H1 (cell line): Measurements from ENCODE around the gene SMAD1. TPM values are rescaled to one million over a fixed set of nuclear protein-coding genes. Genes with fewer than 3 reads are reported as not detected.

Experiments
- CTCF ChIA-PET: fragments of 300-600 bp; sonication (Branson Sonifier 250); formaldehyde crosslinking; loops from one replicate; lab custom pipeline; 2021; ENCODE audit not compliant: partially characterized antibody; lab: Charles Lee
- POLR2A ChIA-PET: fragments of 300-600 bp; sonication (Branson Sonifier 250); formaldehyde crosslinking; loops from one replicate; lab custom pipeline; 2021; ENCODE audit warnings: inconsistent platforms; ENCODE audit not compliant: partially characterized antibody; lab: Charles Lee
- DNase-seq, 2 experiments: peaks; one replicate each; pipeline versions ENCODE4 v3.0.0 to v3.0.0-alpha.2; 2010 to 2022; ENCODE audit warnings: low spot score in 2 of 2, low read depth in 1 of 2, mixed read lengths in 1 of 2
- FAIRE-seq: peaks from 2 replicates; lab custom pipeline; 2011; peaks lifted over from hg19 to GRCh38; lab: Jason Lieb, UNC
- H2AFZ ChIP-seq: 2 replicates; pipeline ENCODE4 v1.8.1; 2012; ENCODE audit warnings: low read length, inconsistent platforms
- H2AK5ac ChIP-seq: 2 replicates; pipeline ENCODE4 v1.6.1; 2013; ENCODE audit warnings: low read depth, low read length
- H2BK120ac ChIP-seq: replicated peaks from 2 replicates; pipeline ENCODE3; 2013; ENCODE audit warnings: low read depth, low read length, inconsistent platforms
- H2BK12ac ChIP-seq: 2 replicates; pipeline ENCODE4 v1.6.1; 2013; ENCODE audit warnings: low read depth, low read length
- H2BK15ac ChIP-seq: 2 replicates; pipeline ENCODE4 v1.6.1; 2013; ENCODE audit warnings: low read length
- H2BK20ac ChIP-seq: 2 replicates; pipeline ENCODE4 v1.6.1; 2013; ENCODE audit warnings: low read length
- H2BK5ac ChIP-seq: 2 replicates; pipeline ENCODE4 v1.6.1; 2013; ENCODE audit warnings: low read depth, low read length
- H3K14ac ChIP-seq: 2 replicates; pipeline ENCODE4 v1.6.1; 2013; ENCODE audit warnings: inconsistent platforms; ENCODE audit not compliant: insufficient read length
- H3K18ac ChIP-seq: 2 replicates; pipeline ENCODE4 v1.6.1; 2013; ENCODE audit warnings: low read length; ENCODE audit errors: extremely low read depth
- H3K23ac ChIP-seq: 2 replicates; pipeline ENCODE4 v1.6.1; 2013; ENCODE audit warnings: inconsistent platforms; ENCODE audit not compliant: insufficient read length
- H3K23me2 ChIP-seq: 2 replicates; pipeline ENCODE4 v1.6.1; 2013; ENCODE audit warnings: low read depth, low read length
- H3K27ac ChIP-seq: 2 replicates; pipeline ENCODE4 v1.6.1; 2011; ENCODE audit warnings: low read depth, low read length, inconsistent platforms
- H3K27me3 ChIP-seq, 4 experiments: replicated peaks in 1 of 4; 1 replicate in 1 of 4; 2 replicates in 3 of 4; pipeline versions ENCODE4 v1.6.1 to v1.8.1; 2011 to 2013; ENCODE audit warnings: low read length in 3 of 4, mild to moderate bottlenecking in 3 of 4, inconsistent platforms in 2 of 4, mixed read lengths in 2 of 4, moderate library complexity in 1 of 4; ENCODE audit not compliant: control insufficient read depth in 3 of 4, insufficient read depth in 3 of 4; ENCODE audit errors: extremely low read depth in 1 of 4
- H3K36me3 ChIP-seq, 4 experiments: 2 replicates each; pipeline versions ENCODE4 v1.6.1 to v1.8.1; 2011 to 2013; ENCODE audit warnings: mild to moderate bottlenecking in 4 of 4, low read length in 3 of 4, moderate library complexity in 2 of 4, control low read depth in 1 of 4, inconsistent platforms in 1 of 4; ENCODE audit not compliant: insufficient read depth in 4 of 4, control insufficient read depth in 2 of 4
- H3K4ac ChIP-seq: replicated peaks from 2 replicates; pipeline ENCODE3; 2013; ENCODE audit warnings: low read length, low read depth, mixed read lengths, inconsistent platforms; ENCODE audit not compliant: insufficient read length
- H3K4me1 ChIP-seq, 4 experiments: replicated peaks in 1 of 4; 1 replicate in 1 of 4; 2 replicates in 3 of 4; pipeline versions ENCODE4 v1.6.1 to v1.8.1; 2011 to 2013; ENCODE audit warnings: low read length in 3 of 4, inconsistent platforms in 2 of 4, mixed read lengths in 1 of 4; ENCODE audit not compliant: insufficient read depth in 4 of 4, control insufficient read depth in 3 of 4
- H3K4me2 ChIP-seq, 2 experiments: 2 replicates each; pipeline versions ENCODE4 v1.6.1 to v1.8.1; 2011 to 2013; ENCODE audit warnings: low read depth in 2 of 2, low read length in 2 of 2, control low read depth in 1 of 2, inconsistent platforms in 1 of 2, mild to moderate bottlenecking in 1 of 2; ENCODE audit not compliant: insufficient read depth in 1 of 2
- H3K4me3 ChIP-seq, 4 experiments: fragments of 200-600, 300-600 bp in 1 of 4; sonication (generic), shearing (Covaris generic), sonication (Bioruptor Twin) in 1 of 4; 2 replicates each; pipeline versions ENCODE4 v1.5.1 to v1.8.1; 2011 to 2016; ENCODE audit warnings: low read length in 4 of 4, low read depth in 3 of 4, control low read depth in 2 of 4, inconsistent platforms in 2 of 4, mild to moderate bottlenecking in 2 of 4, mixed read lengths in 1 of 4, moderate library complexity in 1 of 4; ENCODE audit not compliant: insufficient read depth in 2 of 4; ENCODE audit errors: extremely low read depth in 1 of 4
- H3K56ac ChIP-seq: replicated peaks from 2 replicates; pipeline ENCODE3; 2013; ENCODE audit warnings: low read depth, mild to moderate bottlenecking, mixed read lengths, low read length, inconsistent platforms; ENCODE audit not compliant: insufficient read length
- H3K79me1 ChIP-seq: 2 replicates; pipeline ENCODE4 v1.6.1; 2013; ENCODE audit warnings: low read depth, low read length, control low read depth
- H3K79me2 ChIP-seq, 2 experiments: 2 replicates each; pipeline versions ENCODE4 v1.6.1 to v1.8.1; 2012 to 2013; ENCODE audit warnings: low read length in 2 of 2, mild to moderate bottlenecking in 2 of 2, inconsistent platforms in 1 of 2; ENCODE audit not compliant: insufficient read depth in 2 of 2, control insufficient read depth in 1 of 2
- H3K9ac ChIP-seq, 4 experiments: replicated peaks in 1 of 4; 1 replicate in 1 of 4; 2 replicates in 3 of 4; pipeline versions ENCODE4 v1.6.1 to v1.8.1; 2011 to 2013; ENCODE audit warnings: low read depth in 3 of 4, low read length in 3 of 4, control low read depth in 2 of 4, mild to moderate bottlenecking in 2 of 4, moderate library complexity in 2 of 4, inconsistent platforms in 1 of 4; ENCODE audit errors: extremely low read depth in 1 of 4
- H3K9me3 ChIP-seq, 2 experiments: 2 replicates each; pipeline versions ENCODE4 v1.6.1 to v1.8.1; 2012 to 2013; ENCODE audit warnings: mild to moderate bottlenecking in 2 of 2, moderate library complexity in 2 of 2, control low read depth in 1 of 2, inconsistent platforms in 1 of 2, low read depth in 1 of 2, low read length in 1 of 2, mixed read lengths in 1 of 2; ENCODE audit not compliant: insufficient read depth in 2 of 2
- H4K20me1 ChIP-seq, 2 experiments: replicated peaks in 1 of 2; 2 replicates each; pipeline versions ENCODE3 to v1.8.1; 2011 to 2013; ENCODE audit warnings: inconsistent platforms in 2 of 2, low read length in 2 of 2, mild to moderate bottlenecking in 1 of 2; ENCODE audit not compliant: insufficient read depth in 2 of 2, control insufficient read depth in 1 of 2
- H4K5ac ChIP-seq: 2 replicates; pipeline ENCODE4 v1.6.1; 2013; ENCODE audit warnings: low read length, low read depth, mixed read lengths, inconsistent platforms; ENCODE audit not compliant: insufficient read length
- H4K8ac ChIP-seq: 2 replicates; pipeline ENCODE4 v1.8.0; 2013; ENCODE audit warnings: mild to moderate bottlenecking, moderate library complexity, low read length, inconsistent platforms; ENCODE audit not compliant: insufficient read depth; ENCODE audit errors: extremely low read depth
- H4K91ac ChIP-seq: replicated peaks from 2 replicates; pipeline ENCODE3; 2013; ENCODE audit warnings: low read length, mixed read lengths, inconsistent platforms; ENCODE audit not compliant: insufficient read length
- CEBPB ChIP-seq: IDR thresholded peaks from 2 replicates; pipeline ENCODE4 v1.6.1; 2012; ENCODE audit warnings: low read depth, low read length
- EGR1 ChIP-seq: IDR thresholded peaks from 2 replicates; pipeline ENCODE4 v1.6.1; 2011; ENCODE audit warnings: low read depth, low read length, borderline replicate concordance
- KDM1A ChIP-seq: fragments of 200-600, 300-600 bp; sonication (generic); IDR thresholded peaks from 2 replicates; pipeline ENCODE4 v1.7.1; 2016; ENCODE audit warnings: mild to moderate bottlenecking, low read length, borderline replicate concordance
- MAFK ChIP-seq: IDR thresholded peaks from 2 replicates; pipeline ENCODE4 v1.6.1; 2012; ENCODE audit warnings: low read depth, mild to moderate bottlenecking, improper control_type of control experiment, low read length
- POLR2A ChIP-seq, 2 experiments: IDR thresholded peaks; 1 replicate in 1 of 2; 2 replicates in 1 of 2; pipeline ENCODE4 v1.6.1; 2011; ENCODE audit warnings: low read depth in 2 of 2, low read length in 2 of 2, mild to moderate bottlenecking in 2 of 2; ENCODE audit errors: control extremely low read depth in 1 of 2
- RFX5 ChIP-seq: IDR thresholded peaks from 2 replicates; pipeline ENCODE4 v1.6.1; 2011; ENCODE audit warnings: low read depth, low read length, improper control_type of control experiment, borderline replicate concordance
- WGBS, 2 experiments: shearing (Covaris generic) in 1 of 2; methylation state at CpG; one replicate each; pipeline versions ENCODE4 v1.1.6 to v1.1.7; 2013 to 2015; ENCODE audit warnings: low lambda C conversion rate in 2 of 2, mixed read lengths in 2 of 2, inconsistent platforms in 1 of 2, low coverage in 1 of 2, missing lambda C conversion rate in 1 of 2; ENCODE audit not compliant: insufficient replicate concordance in 2 of 2, insufficient coverage in 1 of 2, insufficient read length in 1 of 2; ENCODE audit errors: extremely low coverage in 1 of 2, missing lambda C conversion rate in 1 of 2; 5-methylcytosine and 5-hydroxymethylcytosine counted together
- polyA plus RNA-seq, 7 experiments: library from polyadenylated mRNA; depleted of rRNA in 3 of 7; stranded (reverse) in 5 of 7; unstranded in 2 of 7; fragments of >200 nt in 5 of 7; fragments of 200-250 nt in 2 of 7; gene quantifications; 1 replicate in 5 of 7; 2 replicates in 1 of 7; 4 replicates in 1 of 7; pipeline versions ENCODE4 v1.2.1 to v1.2.3, GENCODE V29; 2011 to 2013; ENCODE audit warnings: missing spikeins in 2 of 7, mixed read lengths in 2 of 7
- total RNA-seq: library from RNA; stranded (reverse); fragmentation: NEBNext Ultra II Directional; extraction: Animal tissue kit (Norgen Biotek cat#: 25700); gene quantifications from 2 replicates; pipeline ENCODE4 v1.2.1, GENCODE V29; 2021
- TF ChIP-seq, protein P1 (sequence below): IDR thresholded peaks from 2 replicates; pipeline ENCODE4 v1.6.1; 2011; ENCODE audit warnings: low read depth, mild to moderate bottlenecking, low read length; ENCODE audit not compliant: insufficient read depth

Gene SMAD1
- total and polyA plus RNA-seq, 2 of the 8 experiments (the other 6 are each of a cell fraction or from before 2014, with no cell fraction given): 22.6 to 25.3 TPM

DNA sequence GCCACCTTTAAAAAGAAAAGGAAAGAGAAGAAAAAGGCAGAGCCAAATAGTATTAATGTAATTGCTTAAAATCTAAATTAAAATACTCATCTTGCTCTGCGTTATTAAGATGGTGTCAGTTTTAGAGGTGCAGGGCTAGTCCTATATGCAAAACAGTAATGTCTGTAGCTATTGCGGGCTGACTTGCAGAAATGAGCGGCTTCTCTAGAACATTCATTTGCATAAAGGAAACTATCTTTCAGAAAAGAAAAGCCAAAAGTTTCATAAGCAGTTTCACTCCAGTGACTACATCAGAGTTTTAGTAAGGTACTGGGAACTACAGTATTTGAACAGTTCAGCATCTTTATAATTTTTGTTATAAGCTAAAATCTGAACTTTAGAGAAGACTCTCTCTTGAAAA is 6.0 kb downstream of the SMAD1 start:
- Histone ChIP-seq H3K79me1 (no peaks in the 10 kb centered on the region; the same call in 1 of the 2 replicates), H3K4ac (no peak overlapping the region), H3K4me2 (no peak overlapping the region), H3K27ac (no peak overlapping the region), H4K5ac (no peak overlapping the region), H3K79me2 (peaks cover 0 to 90% of the 10 kb centered on the region in 2 experiments; a peak in 3 of 4 replicates), H3K9me3 (no peaks in the 10 kb centered on the region), H4K20me1 (no peaks in the 10 kb centered on the region), H2BK120ac (no peak overlapping the region), H3K14ac (no peak overlapping the region), H3K56ac (no peak overlapping the region), H3K9ac (no peak overlapping the region), H2BK12ac (no peak overlapping the region), H3K18ac (no peak overlapping the region), H2BK15ac (no peak overlapping the region), H3K36me3 (no peaks in the 10 kb centered on the region; a peak in 1 of 8 replicates), H3K23ac (no peak overlapping the region), H2BK20ac (no peak overlapping the region), H3K23me2 (peaks cover 6% of the 10 kb centered on the region; the same call in 1 of the 2 replicates), H3K4me1 (peaks cover 0 to 6% (median 4%) of the 10 kb centered on the region in 4 experiments; a peak in 5 of 7 replicates), H4K91ac (no peak overlapping the region), H3K4me3 (no peak overlapping the region), H2AFZ (no peak overlapping the region), H3K27me3 (no peaks in the 10 kb centered on the region), H2BK5ac (no peak overlapping the region), H2AK5ac (no peak overlapping the region), H4K8ac (no peak overlapping the region)
- CTCF ChIA-PET: no interaction called here
- DNase-seq: no peak
- FAIRE-seq: no peak
- TF ChIP-seq MAFK (no peak), CEBPB (no peak), EGR1 (no peak), RFX5 (no peak), KDM1A (no peak), POLR2A (IDR thresholded peaks at IDR 0.05; ENCODE audit: control extremely low read depth in 1 of 2, low read depth in 2 of 2, low read length in 2 of 2) (no peak)
- TF ChIP-seq, protein P1, sequence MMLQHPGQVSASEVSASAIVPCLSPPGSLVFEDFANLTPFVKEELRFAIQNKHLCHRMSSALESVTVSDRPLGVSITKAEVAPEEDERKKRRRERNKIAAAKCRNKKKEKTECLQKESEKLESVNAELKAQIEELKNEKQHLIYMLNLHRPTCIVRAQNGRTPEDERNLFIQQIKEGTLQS: no peak
- POLR2A ChIA-PET: no interaction called here
- WGBS, 2 experiments: 74% methylated on average over 3 of the region's 3 CpGs; no CpG with 5 or more reads in 1 of the 2 experiments
